Jurkat, Clone E6-1 (cell line): ENCODE measurements around the gene KCTD3.

ENCODE experiments used
- DNase-seq: peaks from one replicate; pipeline ENCODE4 v3.0.0-alpha.2; 2011; ENCODE audit warnings: low read depth, low spot score
- H3K4me3 ChIP-seq: 2 replicates; pipeline ENCODE4 v1.5.1; 2011; ENCODE audit warnings: mild to moderate bottlenecking, low read length, control low read depth, moderate library complexity

The KCTD3 gene

DNA sequence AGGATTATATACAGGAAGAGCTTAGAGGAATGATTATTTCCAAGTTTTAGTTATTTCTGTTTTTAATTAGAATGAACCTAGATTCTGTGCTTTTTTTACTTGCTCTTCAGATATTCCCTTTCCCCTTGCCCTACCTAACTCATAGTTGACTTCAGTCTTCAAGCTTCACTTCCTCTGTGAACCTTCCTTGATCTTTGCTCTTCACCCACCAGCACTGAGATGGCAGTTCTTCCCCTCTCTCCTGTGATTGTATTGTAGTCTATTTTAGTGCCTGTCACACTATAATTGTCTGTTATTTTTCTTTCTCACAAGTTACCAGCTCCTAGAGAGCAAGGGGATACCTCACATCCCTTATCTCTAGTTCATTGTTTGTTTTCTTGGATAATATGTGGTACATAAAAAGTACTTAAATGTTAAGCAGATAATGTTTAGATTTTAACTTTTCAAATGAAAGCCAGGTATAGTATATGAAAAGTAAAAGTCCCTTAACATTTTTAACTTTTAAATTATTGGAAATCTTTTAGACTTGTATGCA, 33.2 kb downstream of the KCTD3 start:
- no peak overlapping the region for H3K4me3 ChIP-seq
- DNase-seq = no peak

DNA sequence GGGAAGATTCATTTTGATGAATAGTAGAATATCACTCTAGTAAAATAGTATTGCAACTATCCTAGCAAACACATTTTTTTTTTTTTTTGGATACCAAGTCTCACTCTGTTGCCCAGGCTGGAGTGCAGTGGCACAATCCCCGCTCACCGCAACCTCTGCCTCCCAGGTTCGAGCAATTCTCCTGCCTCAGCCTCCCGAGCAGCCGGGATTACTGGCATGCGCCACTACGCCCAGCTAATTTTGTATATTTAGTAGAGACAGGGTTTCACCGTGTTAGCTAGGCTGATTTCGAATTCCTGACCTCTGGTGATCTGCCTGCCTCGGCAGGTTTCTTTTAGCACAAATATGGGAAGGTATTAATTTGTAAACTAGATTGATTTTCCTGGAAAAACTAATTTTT, 33.8 kb downstream of the KCTD3 start:
- DNase-seq = no peak
- H3K4me3 ChIP-seq = no peak overlapping the region

- no peak overlapping the region for H3K4me3 ChIP-seq
- DNase-seq = no peak
These were observed 34.2 kb downstream of the KCTD3 start for GRCh38 chr1:215601276-215601675.

DNA sequence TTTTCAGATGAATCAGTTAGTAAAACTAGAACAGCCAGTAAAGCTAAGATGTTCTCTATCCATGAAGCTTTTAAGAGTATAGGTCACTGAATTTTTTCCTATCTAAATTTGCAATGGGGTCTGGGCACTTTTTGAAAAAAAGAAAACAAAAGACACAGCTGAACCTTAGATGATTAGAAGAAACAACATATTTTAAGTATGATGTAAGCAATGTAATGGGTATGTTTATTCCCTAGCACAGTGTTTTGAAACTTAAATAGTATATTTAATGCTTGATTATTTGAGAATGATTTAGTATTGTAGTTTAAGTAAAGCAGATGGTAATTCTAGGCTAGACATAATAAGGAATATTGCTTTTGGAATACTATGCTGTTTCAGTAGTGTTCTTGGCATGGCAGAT, 36.2 kb downstream of the KCTD3 start:
- DNase-seq = no peak

GRCh38 chr1:215605011-215605621, 38.0 kb downstream of the KCTD3 start:
- DNase-seq = no peak
- no peak overlapping the region for H3K4me3 ChIP-seq

More for the DNA sequence above, 36.2 kb downstream of the KCTD3 start:
- H3K4me3 ChIP-seq = no peak overlapping the region

- DNase-seq = no peak
These were observed 38.9 kb downstream of the KCTD3 start for GRCh38 chr1:215606036-215606435.

GRCh38 chr1:215606564-215607168, 39.6 kb downstream of the KCTD3 start:
- H3K4me3 ChIP-seq = no peak overlapping the region
- DNase-seq = no peak

More at GRCh38 chr1:215606036-215606435, 38.9 kb downstream of the KCTD3 start:
- no peak overlapping the region for H3K4me3 ChIP-seq

DNA sequence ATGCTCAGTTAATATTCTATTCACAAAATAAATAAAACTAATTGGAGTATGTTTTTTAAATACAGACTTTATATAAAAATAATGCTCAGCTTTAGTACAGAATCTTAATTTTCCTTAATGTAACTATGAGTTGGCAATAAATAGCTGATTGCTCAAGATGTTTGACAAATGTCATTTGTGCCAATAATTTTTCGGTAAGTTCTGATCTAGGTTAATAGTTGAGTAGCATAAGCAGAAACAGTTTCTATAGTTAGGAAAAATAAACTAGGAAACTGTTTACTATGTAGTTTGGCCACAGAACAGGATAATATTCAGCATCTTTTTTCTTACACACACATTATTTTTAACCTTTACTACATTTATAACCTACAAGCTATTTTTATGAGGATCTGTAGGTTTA, 40.3 kb downstream of the KCTD3 start:
- no peak overlapping the region for H3K4me3 ChIP-seq
- DNase-seq = no peak

DNA sequence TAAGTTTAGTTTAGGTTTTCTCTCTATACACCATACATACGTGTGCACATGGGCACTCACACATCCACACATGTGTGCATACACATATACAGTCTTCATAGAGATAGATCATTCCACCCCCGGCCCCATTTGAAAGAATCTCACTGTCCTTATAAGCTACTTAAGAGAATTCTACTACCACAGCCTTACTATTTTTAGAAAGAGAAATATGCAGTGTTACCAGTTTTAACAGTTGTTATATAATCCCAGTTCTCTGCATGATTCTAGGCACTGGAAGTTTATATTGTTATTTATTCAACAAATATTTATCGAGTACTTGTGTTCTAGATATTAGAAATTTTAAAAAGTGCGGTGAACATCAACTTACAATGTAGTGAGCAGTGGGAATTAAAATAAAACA, 41.5 kb downstream of the KCTD3 start:
- H3K4me3 ChIP-seq = no peak overlapping the region

GRCh38 chr1:215612391-215612790, 45.3 kb downstream of the KCTD3 start:
- DNase-seq = no peak
- no peak overlapping the region for H3K4me3 ChIP-seq

More for the DNA sequence above, 41.5 kb downstream of the KCTD3 start:
- DNase-seq = no peak

DNA sequence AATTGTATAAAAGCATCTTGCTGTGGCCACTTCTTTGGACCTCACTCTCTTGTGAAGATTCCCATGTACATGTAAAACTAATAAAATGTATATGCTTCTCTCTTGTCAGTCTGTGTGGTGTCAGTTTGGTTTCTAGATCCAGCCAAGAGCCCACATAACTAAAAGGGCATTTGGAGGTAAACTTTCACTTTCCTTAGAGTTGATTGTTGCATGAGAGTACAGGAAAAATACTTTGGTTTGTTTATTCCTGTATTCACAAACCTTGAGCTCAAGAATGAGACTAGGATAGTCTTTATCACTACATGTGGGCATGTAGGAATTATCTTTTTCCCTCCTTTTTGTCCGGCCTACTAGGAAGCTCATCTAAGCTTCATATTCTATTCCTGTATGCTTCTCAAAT, 50.9 kb downstream of the KCTD3 start:
- H3K4me3 ChIP-seq = no peak overlapping the region
- DNase-seq = no peak

DNA sequence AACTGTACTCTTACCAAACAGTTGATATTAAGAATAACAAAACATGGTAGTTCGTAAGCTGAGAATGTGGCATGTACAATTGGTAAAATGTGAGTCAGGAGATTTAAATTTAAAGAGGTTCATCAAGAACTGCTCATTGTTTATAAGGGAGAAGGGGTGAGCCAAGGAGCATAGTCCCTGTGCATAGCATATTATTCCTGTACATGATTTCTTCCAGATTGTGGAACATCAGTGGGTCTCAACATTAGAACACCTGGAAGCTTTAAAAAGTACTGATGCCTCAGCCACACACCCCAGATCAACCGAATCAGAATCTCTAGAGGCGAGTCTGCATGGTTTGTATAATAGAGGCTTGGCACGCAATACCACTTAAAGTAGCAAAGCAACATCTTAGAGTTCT, 56.1 kb downstream of the KCTD3 start:
- DNase-seq = no peak
- no peak overlapping the region for H3K4me3 ChIP-seq

GRCh38 chr1:215625949-215626348, 58.8 kb downstream of the KCTD3 start:
- H3K4me3 ChIP-seq = no peak overlapping the region
- no peak for DNase-seq

DNA sequence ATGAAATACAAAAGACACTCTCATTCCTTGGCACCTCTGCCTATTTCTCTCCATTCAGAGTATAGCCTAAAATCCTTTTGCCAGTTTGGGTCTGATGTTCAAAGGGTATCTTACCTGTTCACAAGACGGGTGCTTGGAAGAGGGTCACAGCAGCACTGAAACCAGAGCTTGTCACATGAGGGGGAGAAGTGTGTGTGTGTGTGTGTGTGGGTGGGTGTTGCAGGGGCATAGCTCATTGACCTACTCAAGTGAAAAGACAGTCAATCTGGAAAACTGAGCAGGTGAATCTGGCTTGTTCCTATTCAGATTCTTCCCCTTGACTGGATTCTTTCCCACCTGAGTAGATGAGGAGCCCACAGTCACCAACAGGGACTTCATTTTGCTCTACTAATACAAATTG, 63.9 kb downstream of the KCTD3 start:
- DNase-seq = no peak
- H3K4me3 ChIP-seq = no peak overlapping the region

DNA sequence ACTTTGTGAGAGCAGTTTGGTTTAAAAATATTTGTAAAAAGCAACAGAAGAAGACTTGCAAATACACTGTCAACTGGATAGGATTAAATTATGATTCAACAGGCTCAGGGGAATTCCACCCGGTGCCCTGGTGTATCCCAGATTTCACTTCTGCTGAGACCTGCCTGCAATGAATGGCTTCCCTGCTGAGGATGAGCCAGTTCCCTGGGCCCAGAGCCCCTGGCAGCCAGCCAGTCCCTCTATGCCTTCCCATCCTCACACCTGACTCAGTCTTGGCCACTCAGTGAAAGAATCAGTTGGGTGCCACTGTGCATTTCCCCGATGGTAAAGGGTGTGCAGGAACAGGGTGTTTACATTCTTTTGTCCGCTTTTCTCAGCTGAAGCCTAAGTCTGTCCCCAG, 64.4 kb downstream of the KCTD3 start:
- DNase-seq = no peak
- H3K4me3 ChIP-seq = no peak overlapping the region

- DNase-seq = no peak
- no peak overlapping the region for H3K4me3 ChIP-seq
These were observed 68.7 kb downstream of the KCTD3 start for GRCh38 chr1:215635827-215636226.

GRCh38 chr1:215636258-215636965, 69.3 kb downstream of the KCTD3 start:
- no peak for DNase-seq
- H3K4me3 ChIP-seq = no peak overlapping the region

- no peak overlapping the region for H3K4me3 ChIP-seq
- no peak for DNase-seq
These were observed 70.0 kb downstream of the KCTD3 start for GRCh38 chr1:215637041-215637573.

- no peak for DNase-seq
These were observed 73.5 kb downstream of the KCTD3 start for GRCh38 chr1:215640429-215641148.

More at GRCh38 chr1:215640429-215641148, 73.5 kb downstream of the KCTD3 start:
- H3K4me3 ChIP-seq = no peak overlapping the region
